ENCODE measurements around the gene SPTB. TPM values are rescaled to one million over a fixed set of nuclear protein-coding genes. Genes with fewer than 3 reads are reported as not detected.

Gene SPTB
- total and polyA plus RNA-seq, 9 of the 15 experiments (the other 6 are each of a cell fraction or from before 2014, with no cell fraction given): 0.21 to 45.9 (median 11.7) TPM

DNA sequence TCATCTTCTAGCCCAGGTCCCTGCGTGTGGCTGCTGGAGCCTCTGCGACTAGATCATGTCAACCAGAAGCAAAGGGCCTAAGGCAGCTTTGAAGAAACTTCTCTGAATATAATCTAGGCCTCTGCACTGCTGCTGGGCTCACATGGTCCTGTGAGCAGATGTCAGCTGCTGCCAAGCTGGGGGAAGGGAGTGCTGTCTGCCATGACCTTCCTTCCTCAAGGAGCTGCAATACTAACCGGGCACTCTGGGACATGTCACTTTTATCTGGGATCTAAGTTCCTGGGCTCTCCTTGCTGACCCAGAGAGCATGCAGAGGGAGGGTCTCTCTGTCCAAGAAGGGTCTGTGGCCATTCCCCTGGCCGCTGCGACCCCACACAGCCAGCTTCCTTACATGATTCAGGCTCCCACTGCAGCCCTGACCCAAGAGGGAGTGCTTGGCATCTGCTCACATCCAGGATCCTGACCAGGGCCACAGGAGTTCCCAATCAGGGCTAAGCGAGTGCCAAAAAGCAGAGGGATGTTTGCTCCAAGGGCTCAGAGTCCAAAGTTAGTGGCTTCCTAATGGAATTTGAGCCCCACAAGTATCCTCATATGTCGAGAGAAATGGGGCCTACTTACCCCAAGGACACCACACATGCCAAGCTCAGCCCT, 101.5 kb downstream of the SPTB start (continued):
- no peak for TF ChIP-seq CTBP1 (IDR thresholded peaks at IDR 0.05; ENCODE audit: borderline replicate concordance)
- no peak for TF ChIP-seq ZSCAN32 (CRISPR knock-in tag; IDR thresholded peaks at IDR 0.05)

DNA sequence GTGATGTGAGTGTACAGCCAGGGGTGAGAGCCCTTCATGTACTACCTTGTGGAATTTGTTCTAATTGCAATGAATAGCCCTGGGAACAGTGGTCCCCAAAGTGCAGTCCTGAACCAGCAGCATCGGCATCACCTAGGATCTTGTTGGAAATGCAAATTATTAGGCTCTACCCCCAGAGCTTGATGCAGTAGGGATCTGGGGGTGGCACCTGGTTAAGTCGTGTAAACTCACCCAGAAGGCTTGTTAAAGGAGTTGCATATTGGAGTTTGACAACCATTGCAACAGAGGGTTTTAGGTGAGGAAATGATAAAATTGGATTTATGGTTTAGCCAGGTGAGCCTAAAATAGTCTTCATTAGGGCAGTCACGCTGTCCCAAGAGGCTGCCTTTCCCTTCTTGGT, 102.2 kb downstream of the SPTB start:
- no peaks in the 10 kb centered on the region for H3K27me3 ChIP-seq (ENCODE audit: control insufficient read depth in 2 of 2, insufficient read depth in 2 of 2, low read length in 2 of 2)
- CTCF ChIA-PET (ENCODE audit: low intra/inter-chr PET ratio): no interaction called here
- DNase-seq (ENCODE audit: extremely low read depth in 1 of 4, low spot score in 3 of 4) (no peak), FAIRE-seq (no peak), ATAC-seq (no peak)
- H3K9me3 ChIP-seq (replicated peaks; ENCODE audit: control insufficient read depth, insufficient read depth, low read depth, low read length): no peaks in the 10 kb centered on the region
- H3K79me2 ChIP-seq (ENCODE audit: control insufficient read depth, insufficient read depth, low read length): no peaks in the 10 kb centered on the region
- in situ Hi-C loops (cut with MboI) (no loop called here), intact Hi-C loops (cut with micrococcal nuclease) (no loop called here)
- H3K4me2 ChIP-seq (ENCODE audit: insufficient read depth, low read length): no peak overlapping the region
- H2AFZ ChIP-seq (ENCODE audit: low read depth, low read length): no peak overlapping the region
- 64% methylated on average over 3 of the region's 3 CpGs for WGBS (ENCODE audit: insufficient coverage, low coverage, missing lambda C conversion rate)
- H3K4me1 ChIP-seq (replicated peaks in 1 of 2; ENCODE audit: control insufficient read depth in 2 of 2, insufficient read depth in 2 of 2, low read length in 2 of 2): peaks cover 0 to 7% of the 10 kb centered on the region in 2 experiments; a peak in 2 of 5 replicates
- H3K27ac ChIP-seq (ENCODE audit: extremely low read depth, low read depth, low read length): no peak overlapping the region
- no TSS peak for BruUV-seq (replicated peaks)
- POLR2A ChIA-PET: no interaction called here
- H3K9me1 ChIP-seq (ENCODE audit: control insufficient read depth, insufficient read depth, low read length): no peaks in the 10 kb centered on the region
- no peaks in the 10 kb centered on the region for H4K20me1 ChIP-seq (replicated peaks; ENCODE audit: control insufficient read depth, insufficient read depth, low read length)
- no peak overlapping the region for H3K9ac ChIP-seq (ENCODE audit: insufficient read depth in 1 of 2, low read depth in 2 of 2, low read length in 2 of 2)
- H3K36me3 ChIP-seq (ENCODE audit: control insufficient read depth, insufficient read depth, low read length): peaks cover 72% of the 10 kb centered on the region; the same call in 2 of the 3 replicates
- H3K4me3 ChIP-seq: no peak overlapping the region
- no peak for TF ChIP-seq MECOM (CRISPR knock-in tag; IDR thresholded peaks at IDR 0.05)
- TF ChIP-seq ZBTB9 (CRISPR knock-in tag; IDR thresholded peaks at IDR 0.05): no peak
- TF ChIP-seq ZNF253 (CRISPR knock-in tag; conservative IDR thresholded peaks at IDR 0.05): no peak
- no peak for TF ChIP-seq ARID1B (IDR thresholded peaks at IDR 0.05)
- no peak for TF ChIP-seq BRF1 (IDR thresholded peaks at IDR 0.05; ENCODE audit: borderline replicate concordance, extremely low read depth, insufficient read length)
- no peak for TF ChIP-seq ZNF512 (tag; IDR thresholded peaks at IDR 0.05)
- TF ChIP-seq ZNF3 (CRISPR knock-in tag; IDR thresholded peaks at IDR 0.05): no peak
- no peak for TF ChIP-seq ZFP30 (CRISPR knock-in tag; IDR thresholded peaks at IDR 0.05; ENCODE audit: borderline replicate concordance)
- TF ChIP-seq ZNF316 (IDR thresholded peaks at IDR 0.05): no peak
- no peak for TF ChIP-seq ZC3H11A (IDR thresholded peaks at IDR 0.05; ENCODE audit: low read depth, low read length)
- no peak for TF ChIP-seq AFF4 (CRISPR knock-in tag; IDR thresholded peaks at IDR 0.05)

Data from K562 (cell line).